Right lobe of liver (tissue), 4 donors: ENCODE results near the gene KIAA0586.

Source experiments
- CTCF ChIP-seq, 4 donors: fragments of 200-600 bp in 3 of 4; fragments of 450-650 bp in 1 of 4; IDR thresholded peaks; one replicate each; pipeline versions ENCODE4 v1.5.1 to v1.8.0; 2016 to 2022; ENCODE audit warnings: antibody characterized with exemption in 4 of 4, mild to moderate bottlenecking in 2 of 4
- POLR2A ChIP-seq: fragments of 450-650 bp; IDR thresholded peaks from one replicate; pipeline ENCODE4 v1.6.1; 2017; ENCODE audit warnings: antibody characterized with exemption, mild to moderate bottlenecking
- donor health status: DM: no; HTN: no; CAD: no.
- donor health status: DM: no; HTN: no; CAD: no.
- donor health status: DM: no; HTN: yes; CAD: no.

- TF ChIP-seq CTCF (IDR thresholded peaks at IDR 0.05): no peak
- no peak for TF ChIP-seq POLR2A
Measured at GRCh38 chr14:58598804-58599525, 171.4 kb downstream of the KIAA0586 start.
